ENCODE results near the gene HCFC1. TPM values are rescaled to one million over a fixed set of nuclear protein-coding genes. Genes with fewer than 3 reads are reported as not detected.
A peak's percentile ranks its signal among the peaks of the same experiment; 100 is the strongest.

Gene HCFC1
- total and polyA plus RNA-seq, 7 experiments from 2014 or later, result 6.6 to 106 (median 52.9) TPM

- H3K27ac Mint-ChIP-seq, result peak overlapping the region in 8 of 9 donors; percentile 10 to 96 (median 78)
- Histone ChIP-seq H3K4me3 (ENCODE audit: low read length) (peak overlapping the region; percentile 47), H3K36me3 (ENCODE audit: control insufficient read depth in 2 of 3, insufficient read depth in 3 of 3, low read length in 3 of 3) (peaks cover 0 to 40% (median 4%) of the 10 kb centered on the region in 3 experiments), H3K27ac (ENCODE audit: low read depth, low read length) (peak overlapping the region; percentile 98), H3K27me3 (ENCODE audit: control insufficient read depth in 2 of 2, insufficient read depth in 2 of 2, low read length in 2 of 2) (no peaks in the 10 kb centered on the region), H3K4me1 (ENCODE audit: control insufficient read depth in 2 of 2, insufficient read depth in 2 of 2, low read length in 2 of 2) (peaks cover 13 to 19% of the 10 kb centered on the region in 2 donors), H3K9me3 (ENCODE audit: control insufficient read depth in 2 of 3, low read length in 3 of 3) (no peaks in the 10 kb centered on the region)
- peaks cover 0 to 2% (median 0%) of the 10 kb centered on the region in 11 donors for H3K9me3 Mint-ChIP-seq
- DNase-seq, result no peak
- H3K4me3 Mint-ChIP-seq, result peak overlapping the region; percentile 60 to 98 (median 94)
- H3K27me3 Mint-ChIP-seq, result no peaks in the 10 kb centered on the region
- peaks cover 0 to 53% (median 23%) of the 10 kb centered on the region in 7 donors for H3K4me1 Mint-ChIP-seq
- POLR2A ChIA-PET, result interaction anchor here (0.6 to 17.4 kb wide), 4 partner anchors 12 to 47 kb away, joined by 3 to 384 read pairs (median 119); partner anchors contain the start of genes HCFC1, NAA10, RENBP and TMEM187
- H3K36me3 Mint-ChIP-seq, result peaks cover 0 to 25% (median 0%) of the 10 kb centered on the region in 5 donors
- CTCF ChIA-PET, result interaction anchor here (0.9 to 13.2 kb wide), 2 partner anchors 27 to 45 kb away, joined by 3 to 168 read pairs; partner anchors contain the start of gene RENBP
- intact Hi-C loops (cut with micrococcal nuclease), result loop anchor here in 1 of 2 donors (10.0 kb wide), 1 partner anchor 573 kb away; the partner anchor contains the start of gene SLC10A3
- no peak for ATAC-seq
These were observed 49.8 kb downstream of the HCFC1 start for GRCh38 chrX:153921511-153922446.

GRCh38 chrX:153921070-153921469, 50.5 kb downstream of the HCFC1 start:
- peaks cover 0 to 27% (median 0%) of the 10 kb centered on the region in 5 donors for H3K36me3 Mint-ChIP-seq
- peaks cover 0 to 2% (median 0%) of the 10 kb centered on the region in 11 donors for H3K9me3 Mint-ChIP-seq
- POLR2A ChIA-PET, result interaction anchor here (9.0 to 17.4 kb wide), 2 partner anchors 11 to 23 kb away, joined by 111 to 384 read pairs; partner anchors contain the start of genes NAA10 and RENBP
- H3K27ac Mint-ChIP-seq, result peak overlapping the region in 1 of 9 donors; percentile 14
- H3K4me1 ChIP-seq (ENCODE audit: control insufficient read depth in 2 of 2, insufficient read depth in 2 of 2, low read length in 2 of 2), result peaks cover 13 to 19% of the 10 kb centered on the region in 2 donors
- ATAC-seq (no peak), DNase-seq (no peak)
- no peaks in the 10 kb centered on the region for H3K27me3 Mint-ChIP-seq
- H3K4me1 Mint-ChIP-seq, result peaks cover 0 to 55% (median 25%) of the 10 kb centered on the region in 7 donors
- intact Hi-C loops (cut with micrococcal nuclease), result loop anchor here in 1 of 2 donors (10.0 kb wide), 1 partner anchor 574 kb away; the partner anchor contains the start of gene SLC10A3
- H3K4me3 Mint-ChIP-seq, result peak overlapping the region in 2 of 10 donors; percentile 29 to 92
- no peaks in the 10 kb centered on the region for H3K27me3 ChIP-seq (ENCODE audit: control insufficient read depth in 2 of 2, insufficient read depth in 2 of 2, low read length in 2 of 2)
- CTCF ChIA-PET, result interaction anchor here (13.2 kb wide), 1 partner anchor 28 kb away, joined by 168 read pairs; the partner anchor contains the start of gene RENBP
- H3K4me3 ChIP-seq (ENCODE audit: low read length), result no peak overlapping the region
- no peak overlapping the region for H3K27ac ChIP-seq (ENCODE audit: low read depth, low read length)
- H3K36me3 ChIP-seq (ENCODE audit: control insufficient read depth in 2 of 3, insufficient read depth in 3 of 3, low read length in 3 of 3), result peaks cover 0 to 45% (median 4%) of the 10 kb centered on the region in 3 experiments
- H3K9me3 ChIP-seq (ENCODE audit: control insufficient read depth in 2 of 3, low read length in 3 of 3), result no peaks in the 10 kb centered on the region

DNA sequence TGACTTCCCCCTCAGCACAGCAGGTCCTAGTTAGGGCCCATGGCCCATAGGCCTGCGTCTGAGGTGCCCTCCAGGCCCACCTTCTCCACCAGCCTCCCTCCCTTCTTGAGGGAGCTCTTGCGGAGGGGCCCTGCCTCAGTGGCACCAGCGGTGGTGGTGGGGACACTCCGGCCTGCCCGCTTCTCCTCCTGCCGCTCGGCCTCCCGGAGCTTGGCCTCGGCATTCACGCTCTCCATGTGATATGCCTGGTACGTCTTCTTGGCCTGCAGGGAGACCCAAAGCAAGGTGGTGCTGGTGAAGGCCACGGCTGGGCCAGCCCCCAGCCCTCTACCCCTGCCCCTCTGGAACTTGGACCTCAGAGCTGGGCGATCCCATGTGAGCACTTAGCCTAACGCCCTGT, 51.1 kb downstream of the HCFC1 start:
- Histone ChIP-seq H3K27ac (ENCODE audit: low read depth, low read length) (no peak overlapping the region), H3K27me3 (ENCODE audit: control insufficient read depth in 2 of 2, insufficient read depth in 2 of 2, low read length in 2 of 2) (no peaks in the 10 kb centered on the region), H3K9me3 (ENCODE audit: control insufficient read depth in 2 of 3, low read length in 3 of 3) (no peaks in the 10 kb centered on the region), H3K4me3 (ENCODE audit: low read length) (no peak overlapping the region), H3K4me1 (ENCODE audit: control insufficient read depth in 2 of 2, insufficient read depth in 2 of 2, low read length in 2 of 2) (peaks cover 13 to 19% of the 10 kb centered on the region in 2 donors), H3K36me3 (ENCODE audit: control insufficient read depth in 2 of 3, insufficient read depth in 3 of 3, low read length in 3 of 3) (peaks cover 0 to 50% (median 4%) of the 10 kb centered on the region in 3 experiments)
- H3K27ac Mint-ChIP-seq, result no peak overlapping the region
- H3K27me3 Mint-ChIP-seq, result no peaks in the 10 kb centered on the region
- peaks cover 0 to under 1% (median 0%) of the 10 kb centered on the region in 11 donors for H3K9me3 Mint-ChIP-seq
- DNase-seq (no peak), ATAC-seq (no peak)
- peaks cover 0 to 27% (median 0%) of the 10 kb centered on the region in 5 donors for H3K36me3 Mint-ChIP-seq
- intact Hi-C loops (cut with micrococcal nuclease), result loop anchor here in 1 of 2 donors (10.0 kb wide), 1 partner anchor 574 kb away; the partner anchor contains the start of gene SLC10A3
- POLR2A ChIA-PET, result interaction anchor here (9.0 to 17.4 kb wide), 2 partner anchors 10 to 23 kb away, joined by 111 to 384 read pairs; partner anchors contain the start of genes NAA10 and RENBP
- no peak overlapping the region for H3K4me3 Mint-ChIP-seq
- CTCF ChIA-PET, result interaction anchor here (13.2 kb wide), 1 partner anchor 28 kb away, joined by 168 read pairs; the partner anchor contains the start of gene RENBP
- H3K4me1 Mint-ChIP-seq, result peaks cover 0 to 56% (median 23%) of the 10 kb centered on the region in 7 donors

GRCh38 chrX:153919281-153919680, 52.3 kb downstream of the HCFC1 start:
- H3K27me3 ChIP-seq (ENCODE audit: control insufficient read depth in 2 of 2, insufficient read depth in 2 of 2, low read length in 2 of 2), result no peaks in the 10 kb centered on the region
- peaks cover 9 to 19% of the 10 kb centered on the region in 2 donors for H3K4me1 ChIP-seq (ENCODE audit: control insufficient read depth in 2 of 2, insufficient read depth in 2 of 2, low read length in 2 of 2)
- peaks cover 0 to 51% (median 4%) of the 10 kb centered on the region in 3 experiments for H3K36me3 ChIP-seq (ENCODE audit: control insufficient read depth in 2 of 3, insufficient read depth in 3 of 3, low read length in 3 of 3)
- no peak overlapping the region for H3K27ac ChIP-seq (ENCODE audit: low read depth, low read length)
- ChIA-PET CTCF (interaction anchor here (13.2 kb wide), 1 partner anchor 30 kb away, joined by 168 read pairs; the partner anchor contains the start of gene RENBP), POLR2A (interaction anchor here (0.7 to 17.4 kb wide), 2 partner anchors 24 to 38 kb away, joined by 4 to 384 read pairs; partner anchors contain the start of genes NAA10 and RENBP)
- H3K4me3 ChIP-seq (ENCODE audit: low read length), result no peak overlapping the region
- ATAC-seq (no peak), DNase-seq (no peak)
- no peaks in the 10 kb centered on the region for H3K9me3 Mint-ChIP-seq
- no peaks in the 10 kb centered on the region for H3K27me3 Mint-ChIP-seq
- no peaks in the 10 kb centered on the region for H3K9me3 ChIP-seq (ENCODE audit: control insufficient read depth in 2 of 3, low read length in 3 of 3)
- intact Hi-C loops (cut with micrococcal nuclease), result no loop called here
- peaks cover 0 to 23% (median 0%) of the 10 kb centered on the region in 5 donors for H3K36me3 Mint-ChIP-seq
- peak overlapping the region in 1 of 9 donors; percentile 62 for H3K27ac Mint-ChIP-seq
- H3K4me1 Mint-ChIP-seq, result peaks cover 0 to 43% (median 22%) of the 10 kb centered on the region in 7 donors
- H3K4me3 Mint-ChIP-seq, result peak overlapping the region in 1 of 10 donors; percentile 32

- ChIA-PET CTCF (no interaction called here), POLR2A (interaction anchor here (0.7 to 1.1 kb wide), 3 partner anchors 8 to 19 kb away, joined by 3 to 4 read pairs (median 3); partner anchors contain the start of gene ARHGAP4)
- Mint-ChIP-seq H3K9me3 (no peaks in the 10 kb centered on the region), H3K27me3 (no peaks in the 10 kb centered on the region), H3K27ac (peak overlapping the region in 3 of 9 donors; percentile 37 to 48 (median 42)), H3K4me1 (peaks cover 0 to 29% (median 16%) of the 10 kb centered on the region in 7 donors), H3K36me3 (peaks cover 0 to 21% (median 0%) of the 10 kb centered on the region in 5 donors), H3K4me3 (no peak overlapping the region)
- Histone ChIP-seq H3K36me3 (ENCODE audit: control insufficient read depth in 2 of 3, insufficient read depth in 3 of 3, low read length in 3 of 3) (peaks cover 0 to 64% (median 4%) of the 10 kb centered on the region in 3 experiments), H3K9me3 (ENCODE audit: control insufficient read depth in 2 of 3, low read length in 3 of 3) (no peaks in the 10 kb centered on the region), H3K4me3 (ENCODE audit: low read length) (no peak overlapping the region), H3K27me3 (ENCODE audit: control insufficient read depth in 2 of 2, insufficient read depth in 2 of 2, low read length in 2 of 2) (no peaks in the 10 kb centered on the region), H3K4me1 (ENCODE audit: control insufficient read depth in 2 of 2, insufficient read depth in 2 of 2, low read length in 2 of 2) (peaks cover 9 to 10% of the 10 kb centered on the region in 2 donors), H3K27ac (ENCODE audit: low read depth, low read length) (no peak overlapping the region)
- ATAC-seq (no peak), DNase-seq (no peak)
- intact Hi-C loops (cut with micrococcal nuclease), result no loop called here
These were observed 53.7 kb downstream of the HCFC1 start for GRCh38 chrX:153917869-153918268.

GRCh38 chrX:153913701-153914100, 57.9 kb downstream of the HCFC1 start:
- no peaks in the 10 kb centered on the region for H3K27me3 ChIP-seq (ENCODE audit: control insufficient read depth in 2 of 2, insufficient read depth in 2 of 2, low read length in 2 of 2)
- H3K4me1 ChIP-seq (ENCODE audit: control insufficient read depth in 2 of 2, insufficient read depth in 2 of 2, low read length in 2 of 2), result peaks cover 0 to 8% of the 10 kb centered on the region in 2 donors
- no peak overlapping the region for H3K4me3 ChIP-seq (ENCODE audit: low read length)
- Mint-ChIP-seq H3K36me3 (peaks cover 0 to 24% (median 5%) of the 10 kb centered on the region in 5 donors), H3K27ac (peak overlapping the region in 1 of 9 donors; percentile 17), H3K27me3 (no peaks in the 10 kb centered on the region), H3K9me3 (no peaks in the 10 kb centered on the region), H3K4me3 (no peak overlapping the region), H3K4me1 (peaks cover 0 to 31% (median 12%) of the 10 kb centered on the region in 7 donors)
- no peak overlapping the region for H3K27ac ChIP-seq (ENCODE audit: low read depth, low read length)
- intact Hi-C loops (cut with micrococcal nuclease), result no loop called here
- CTCF ChIA-PET, result no interaction called here
- POLR2A ChIA-PET, result interaction anchor here (10.4 kb wide), 1 partner anchor 11 kb away, joined by 111 read pairs; the partner anchor contains the start of gene ARHGAP4
- DNase-seq (no peak), ATAC-seq (no peak)
- H3K9me3 ChIP-seq (ENCODE audit: control insufficient read depth in 2 of 3, low read length in 3 of 3), result no peaks in the 10 kb centered on the region
- H3K36me3 ChIP-seq (ENCODE audit: control insufficient read depth in 2 of 3, insufficient read depth in 3 of 3, low read length in 3 of 3), result peaks cover 0 to 71% (median 3%) of the 10 kb centered on the region in 3 experiments

Measured in naive thymus-derived CD4-positive, alpha-beta T cell (primary cell).